T-cell (primary cell): ENCODE measurements around the gene ZBTB39. TPM values are rescaled to one million over a fixed set of nuclear protein-coding genes. Genes with fewer than 3 reads are reported as not detected.
"Not testable (repeated sequence)": the region's sequence is repeated elsewhere in the genome, so short reads cannot be mapped to it uniquely, and the experiment has no call there.

Experiments used
- ATAC-seq, 4 experiments: fragments of 200-7000 bp in 3 of 4; fragments of 150-1000 bp in 1 of 4; cut with Tn5 transposase; replicated peaks in 1 of 4; 1 replicate in 3 of 4; 2 replicates in 1 of 4; pipeline ENCODE4 v1.10.0; 2021; ENCODE audit warnings: moderate library complexity in 3 of 4, mild to moderate bottlenecking in 2 of 4, moderate number of reproducible peaks in 1 of 4
- CTCF ChIA-PET, 2 donors: fragments of 300-600 bp; sonication (Branson Sonifier 250); formaldehyde crosslinking; loops; one replicate each; lab custom pipeline; 2022; ENCODE audit warnings: antibody characterized with exemption in 2 of 2; lab: Charles Lee
- POLR2A ChIA-PET, 2 donors: fragments of 300-600 bp; sonication (Branson Sonifier 250); formaldehyde crosslinking; loops; one replicate each; lab custom pipeline; 2022; ENCODE audit warnings: antibody characterized with exemption in 2 of 2; lab: Charles Lee
- DNase-seq, 35 experiments: peaks; one replicate each; pipeline versions ENCODE4 v3.0.0 to v3.0.0-alpha.2; 2013 to 2023
- H3K27ac ChIP-seq: one replicate; pipeline ENCODE4 v1.5.1; 2013; ENCODE audit warnings: low read length
- H3K27me3 ChIP-seq, 2 experiments: replicated peaks in 1 of 2; 1 replicate in 1 of 2; 2 replicates in 1 of 2; pipeline versions ENCODE4 v1.6.1 to v1.7.0; 2013; ENCODE audit warnings: low read length in 1 of 2, mixed read lengths in 1 of 2; ENCODE audit not compliant: control insufficient read depth in 2 of 2, insufficient read depth in 2 of 2; ENCODE audit errors: extremely low read depth in 1 of 2
- H3K36me3 ChIP-seq, 2 donors: 1 replicate in 1 of 2; 2 replicates in 1 of 2; pipeline versions ENCODE4 v1.6.1 to v1.7.0; 2013; ENCODE audit warnings: low read length in 1 of 2; ENCODE audit not compliant: control insufficient read depth in 2 of 2, insufficient read depth in 1 of 2; ENCODE audit errors: extremely low read depth in 1 of 2
- H3K4me1 ChIP-seq, 2 experiments: 1 replicate in 1 of 2; 2 replicates in 1 of 2; pipeline versions ENCODE4 v1.6.1 to v1.7.0; 2013; ENCODE audit warnings: low read length in 2 of 2, mixed read lengths in 1 of 2; ENCODE audit not compliant: insufficient read depth in 2 of 2, control insufficient read depth in 1 of 2; ENCODE audit errors: extremely low read depth in 1 of 2
- H3K4me3 ChIP-seq, 2 donors: 1 replicate in 1 of 2; 2 replicates in 1 of 2; pipeline versions ENCODE4 v1.5.1 to v1.7.0; 2013; ENCODE audit warnings: mild to moderate bottlenecking in 2 of 2, low read length in 1 of 2, moderate library complexity in 1 of 2; ENCODE audit not compliant: control insufficient read depth in 1 of 2; ENCODE audit errors: extremely low read depth in 1 of 2
- H3K9me3 ChIP-seq: 2 replicates; pipeline ENCODE4 v1.7.0; 2013
- H3K27ac Mint-ChIP-seq, 2 donors: one replicate each; pipeline ENCODE4 v1.8.0; 2020 to 2021; ENCODE audit warnings: mild to moderate bottlenecking in 2 of 2, mixed read lengths in 2 of 2
- H3K27me3 Mint-ChIP-seq, 2 donors: one replicate each; pipeline ENCODE4 v1.8.0; 2021 to 2022; ENCODE audit warnings: mixed read lengths in 2 of 2
- H3K36me3 Mint-ChIP-seq: one replicate; pipeline ENCODE4 v1.8.0; 2021; ENCODE audit warnings: mixed read lengths
- H3K4me1 Mint-ChIP-seq, 3 donors: one replicate each; pipeline ENCODE4 v1.8.0; 2020 to 2022; ENCODE audit warnings: mixed read lengths in 3 of 3, mild to moderate bottlenecking in 1 of 3
- H3K4me3 Mint-ChIP-seq, 3 donors: one replicate each; pipeline ENCODE4 v1.8.0; 2020 to 2022; ENCODE audit warnings: mild to moderate bottlenecking in 3 of 3, mixed read lengths in 3 of 3, moderate library complexity in 3 of 3
- H3K9me3 Mint-ChIP-seq, 3 donors: one replicate each; pipeline ENCODE4 v1.8.0; 2020 to 2022; ENCODE audit warnings: mixed read lengths in 3 of 3
- WGBS: methylation state at CpG from one replicate; pipeline ENCODE4 v1.1.5; 2013; ENCODE audit warnings: missing lambda C conversion rate; ENCODE audit not compliant: insufficient coverage; 5-methylcytosine and 5-hydroxymethylcytosine counted together
- total RNA-seq, 35 experiments: library from RNA in 6 of 35; stranded (reverse) in 6 of 35; fragments of 120-200 nt in 1 of 35; gene quantifications; one replicate each; pipeline versions ENCODE4 v1.2.1 to v1.2.4 and lab custom pipeline; 2013 to 2026

ZBTB39 gene, protein sequence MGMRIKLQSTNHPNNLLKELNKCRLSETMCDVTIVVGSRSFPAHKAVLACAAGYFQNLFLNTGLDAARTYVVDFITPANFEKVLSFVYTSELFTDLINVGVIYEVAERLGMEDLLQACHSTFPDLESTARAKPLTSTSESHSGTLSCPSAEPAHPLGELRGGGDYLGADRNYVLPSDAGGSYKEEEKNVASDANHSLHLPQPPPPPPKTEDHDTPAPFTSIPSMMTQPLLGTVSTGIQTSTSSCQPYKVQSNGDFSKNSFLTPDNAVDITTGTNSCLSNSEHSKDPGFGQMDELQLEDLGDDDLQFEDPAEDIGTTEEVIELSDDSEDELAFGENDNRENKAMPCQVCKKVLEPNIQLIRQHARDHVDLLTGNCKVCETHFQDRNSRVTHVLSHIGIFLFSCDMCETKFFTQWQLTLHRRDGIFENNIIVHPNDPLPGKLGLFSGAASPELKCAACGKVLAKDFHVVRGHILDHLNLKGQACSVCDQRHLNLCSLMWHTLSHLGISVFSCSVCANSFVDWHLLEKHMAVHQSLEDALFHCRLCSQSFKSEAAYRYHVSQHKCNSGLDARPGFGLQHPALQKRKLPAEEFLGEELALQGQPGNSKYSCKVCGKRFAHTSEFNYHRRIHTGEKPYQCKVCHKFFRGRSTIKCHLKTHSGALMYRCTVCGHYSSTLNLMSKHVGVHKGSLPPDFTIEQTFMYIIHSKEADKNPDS
- total RNA-seq (10 to 100 TPM in 3 of 5 donors, 1 to 10 TPM in 2; 7.9 to 11.2 (median 11.0) TPM), total RNA-seq (lab: John Stamatoyannopoulos, UW) (16.2 to 41.6 (median 28.0) reads per million in 29 experiments)
- 8.4 TPM for total RNA-seq (2013)

DNA sequence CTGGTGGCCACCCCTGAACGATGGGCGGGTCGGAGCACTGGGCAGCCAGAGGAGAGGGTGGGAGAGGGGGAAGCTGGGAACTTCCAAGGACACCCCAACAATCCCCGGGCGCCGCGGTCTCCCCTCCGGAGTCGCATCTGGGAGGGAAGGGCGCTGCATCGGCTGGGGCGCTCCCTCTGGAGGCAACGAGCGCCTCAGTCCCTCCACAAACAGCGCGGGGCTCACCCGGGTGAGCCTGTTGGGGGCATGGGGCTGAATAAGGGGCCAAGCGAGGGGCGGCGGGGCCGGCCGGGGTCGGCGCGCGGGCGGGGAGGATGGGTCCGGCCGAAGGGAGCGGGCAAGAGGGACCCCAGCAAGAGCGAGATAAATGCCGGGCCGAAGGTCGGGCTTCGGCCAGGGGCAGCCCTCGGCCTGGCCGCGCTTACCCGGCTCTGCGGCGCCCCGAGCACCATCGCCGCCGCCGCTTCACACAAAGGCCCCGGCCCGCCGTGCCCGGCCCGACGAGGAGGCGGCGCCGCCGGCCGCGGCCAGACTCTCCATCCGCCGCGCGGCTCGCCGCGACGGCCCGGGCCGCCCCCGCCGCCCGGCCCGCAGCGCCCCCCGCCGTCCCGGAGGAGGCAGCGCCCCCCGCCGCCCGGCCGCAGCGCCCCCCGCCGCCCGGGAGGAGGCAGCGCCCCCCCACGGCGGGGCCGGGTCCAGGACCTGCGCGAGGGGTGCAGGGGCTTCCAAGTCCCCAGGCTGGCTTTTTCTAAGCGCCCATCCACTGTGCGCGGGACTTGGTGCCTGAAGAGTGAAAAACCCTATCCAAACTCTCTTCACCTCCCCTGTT is at the start of gene ZBTB39:
Gene ZBTB39 (minus strand): TSS at position 567 of the 829 bp plus-strand sequence. CDS start 1,629 bp downstream, outside the sequence.
- WGBS: under 1% methylated on average over 65 of the region's 94 CpGs
- CTCF ChIA-PET: interaction anchor here (0.6 to 5.7 kb wide), 9 partner anchors 18 to 415 kb away, joined by 3 to 42 read pairs (median 7); partner anchors contain the start of genes NEMP1 (in 1 of the 2) and STAT6 (in 1 of the 2)
- DNase-seq: peak; percentile 16 to 85 (median 58)
- H3K27ac ChIP-seq: peak within 1 kb of the TSS; percentile 60
- H3K27ac Mint-ChIP-seq: peak within 1 kb of the TSS; percentile 95 to 96
- peaks cover 25% of the 10 kb centered on the region for H3K36me3 Mint-ChIP-seq
- POLR2A ChIA-PET: no interaction called here
- no peaks in the 10 kb centered on the region for H3K9me3 Mint-ChIP-seq
- H3K36me3 ChIP-seq: peaks cover 24 to 35% of the 10 kb centered on the region in 2 donors
- no peaks in the 10 kb centered on the region for H3K27me3 Mint-ChIP-seq
- H3K4me1 ChIP-seq: peaks cover 33 to 48% of the 10 kb centered on the region in 2 experiments
- peak within 1 kb of the TSS; percentile 60 to 70 for H3K4me3 ChIP-seq
- ATAC-seq: peak; percentile 81 to 89 (median 88)
- H3K9me3 ChIP-seq: no peaks in the 10 kb centered on the region
- H3K4me3 Mint-ChIP-seq: peak within 1 kb of the TSS; percentile 92 to 95 (median 93)
- H3K4me1 Mint-ChIP-seq: peaks cover 63 to 86% (median 76%) of the 10 kb centered on the region in 3 donors
- no peaks in the 10 kb centered on the region for H3K27me3 ChIP-seq

DNA sequence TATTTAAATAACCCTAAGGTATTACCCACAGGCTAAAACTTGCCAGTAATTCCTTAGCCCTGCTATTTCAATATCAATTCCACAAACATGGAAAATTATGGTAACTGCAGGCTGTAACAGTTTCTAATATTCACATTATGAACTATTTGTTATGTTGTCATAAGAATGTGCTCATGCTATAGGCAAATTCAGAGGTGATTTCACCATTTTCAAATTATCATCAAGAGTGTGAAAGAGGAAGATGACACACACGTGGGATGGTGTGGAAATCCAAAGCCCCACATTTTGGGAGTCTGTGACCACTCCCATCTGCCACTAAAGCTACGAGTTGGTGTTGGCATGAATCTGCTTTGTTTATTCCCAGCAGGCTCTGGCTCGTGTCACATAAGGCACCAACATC is 49.5 kb upstream of the ZBTB39 start:
- Histone ChIP-seq H3K4me3 (no peak overlapping the region), H3K27ac (no peak overlapping the region), H3K9me3 (no peaks in the 10 kb centered on the region), H3K27me3 (no peaks in the 10 kb centered on the region), H3K4me1 (no peaks in the 10 kb centered on the region), H3K36me3 (peaks cover 3 to 26% of the 10 kb centered on the region in 2 donors)
- Mint-ChIP-seq H3K9me3 (no peaks in the 10 kb centered on the region), H3K4me1 (peaks cover 0 to 5% (median 3%) of the 10 kb centered on the region in 3 donors), H3K36me3 (peaks cover 18% of the 10 kb centered on the region), H3K27ac (no peak overlapping the region), H3K4me3 (no peak overlapping the region), H3K27me3 (no peaks in the 10 kb centered on the region)
- no CpG with 5 or more reads among the region's 3 CpGs for WGBS
- DNase-seq: no peak
- ChIA-PET POLR2A (no interaction called here), CTCF (no interaction called here)
- ATAC-seq: no peak

GRCh38 chr12:57053901-57054300 is 47.6 kb upstream of the ZBTB39 start:
- ATAC-seq, H3K9me3 ChIP-seq, H3K4me1 Mint-ChIP-seq, H3K4me3 ChIP-seq, H3K9me3 Mint-ChIP-seq, H3K36me3 Mint-ChIP-seq, H3K4me3 Mint-ChIP-seq, H3K27ac ChIP-seq, H3K27ac Mint-ChIP-seq, H3K4me1 ChIP-seq, DNase-seq, CTCF ChIA-PET, H3K27me3 Mint-ChIP-seq, POLR2A ChIA-PET, H3K27me3 ChIP-seq: not testable (repeated sequence)
- H3K36me3 ChIP-seq: peaks cover 3 to 16% of the 10 kb centered on the region in 2 donors
- WGBS: 100% methylated on average over 1 of the region's 4 CpGs

DNA sequence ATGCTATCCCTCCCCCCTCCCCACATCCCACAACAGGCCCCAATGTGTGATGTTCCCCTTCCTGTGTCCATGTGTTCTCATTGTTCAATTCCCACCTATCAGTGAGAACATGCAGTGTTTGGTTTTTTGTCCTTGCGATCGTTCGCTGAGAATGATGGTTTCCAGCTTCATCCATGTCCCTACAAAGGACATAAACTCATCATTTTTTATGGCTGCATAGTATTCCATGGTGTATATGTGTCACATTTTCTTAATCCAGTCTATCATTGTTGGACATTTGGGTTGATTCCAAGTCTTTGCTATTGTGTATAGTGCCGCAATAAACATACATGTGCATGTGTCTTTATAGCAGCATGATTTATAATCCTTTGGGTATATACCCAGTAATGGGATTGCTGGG is 46.8 kb upstream of the ZBTB39 start:
- POLR2A ChIA-PET: not testable (repeated sequence)

DNA sequence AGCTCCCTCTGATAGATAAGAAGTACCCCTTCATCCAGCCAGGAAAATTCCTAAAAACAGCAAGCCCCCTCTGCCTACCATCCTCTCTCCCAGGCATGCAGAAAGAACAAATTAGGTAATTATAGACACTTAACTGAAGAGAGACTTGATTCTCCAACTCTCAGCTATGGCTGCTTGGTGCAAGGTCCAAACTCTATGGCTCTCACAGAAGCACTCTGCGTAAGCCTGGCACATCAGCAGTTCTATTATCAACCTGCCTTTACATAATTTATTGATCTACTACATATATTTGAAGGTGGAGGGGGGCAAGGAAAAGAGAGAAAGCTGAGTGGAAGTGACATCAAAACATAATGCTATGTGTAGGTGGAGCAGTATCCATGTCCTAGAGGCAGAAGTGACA is 44.7 kb upstream of the ZBTB39 start:
- POLR2A ChIA-PET: interaction anchor here in 1 of 2 donors (0.5 kb wide), 1 partner anchor 34 kb away, joined by 3 read pairs; no protein-coding TSS in a partner anchor

More for the DNA sequence above, 46.8 kb upstream of the ZBTB39 start:
- not testable (repeated sequence) for H3K9me3 ChIP-seq, H3K9me3 Mint-ChIP-seq, H3K27ac Mint-ChIP-seq, ATAC-seq, H3K36me3 ChIP-seq, H3K36me3 Mint-ChIP-seq, H3K4me3 Mint-ChIP-seq, H3K27me3 ChIP-seq, H3K27me3 Mint-ChIP-seq, H3K27ac ChIP-seq, DNase-seq, H3K4me1 ChIP-seq, H3K4me3 ChIP-seq
- WGBS: no CpG with 5 or more reads among the region's 4 CpGs
- H3K4me1 Mint-ChIP-seq: peaks cover 0 to 10% (median 3%) of the 10 kb centered on the region in 3 donors
- CTCF ChIA-PET: interaction anchor here in 1 of 2 donors (0.5 kb wide), 1 partner anchor 46 kb away, joined by 4 read pairs; no protein-coding TSS in a partner anchor

More for the DNA sequence above, 44.7 kb upstream of the ZBTB39 start:
- H3K27ac Mint-ChIP-seq: no peak overlapping the region
- no peaks in the 10 kb centered on the region for H3K27me3 ChIP-seq
- no CpG with 5 or more reads among the region's 1 CpG for WGBS
- no peaks in the 10 kb centered on the region for H3K36me3 Mint-ChIP-seq
- no peak overlapping the region for H3K27ac ChIP-seq
- CTCF ChIA-PET: interaction anchor here in 1 of 2 donors (1.1 kb wide), 1 partner anchor 8 kb away, joined by 3 read pairs; no protein-coding TSS in a partner anchor
- H3K4me3 Mint-ChIP-seq: no peak overlapping the region
- no peaks in the 10 kb centered on the region for H3K36me3 ChIP-seq
- H3K27me3 Mint-ChIP-seq: peaks cover 0 to 2% of the 10 kb centered on the region in 2 donors
- H3K9me3 Mint-ChIP-seq: no peaks in the 10 kb centered on the region
- H3K4me3 ChIP-seq: no peak overlapping the region
- no peak for DNase-seq
- H3K4me1 Mint-ChIP-seq: peaks cover 20 to 31% (median 23%) of the 10 kb centered on the region in 3 donors
- no peak for ATAC-seq
- H3K9me3 ChIP-seq: no peaks in the 10 kb centered on the region
- peaks cover 12 to 24% of the 10 kb centered on the region in 2 experiments for H3K4me1 ChIP-seq
